HG03108 (cell line): Measurements from ENCODE around the gene AGPAT4.

Source experiments
- ATAC-seq: cut with Tn5 transposase; IDR thresholded peaks from one replicate; pipeline ENCODE4 v1.9.1; 2021; ENCODE audit warnings: moderate library complexity; ENCODE audit not compliant: unreplicated experiment

AGPAT4 gene

GRCh38 chr6:161290751-161291150, 16.9 kb upstream of the AGPAT4 start:
- ATAC-seq, result no peak

GRCh38 chr6:161284653-161285052, 10.8 kb upstream of the AGPAT4 start:
- ATAC-seq, result no peak

- ATAC-seq, result no peak
Observed at GRCh38 chr6:161281092-161281491, 7.2 kb upstream of the AGPAT4 start.

- ATAC-seq, result no peak
Observed at GRCh38 chr6:161279677-161280415, 6.0 kb upstream of the AGPAT4 start.

GRCh38 chr6:161276605-161277155, 2.8 kb upstream of the AGPAT4 start:
- ATAC-seq, result no peak

- ATAC-seq, result no peak
Observed at GRCh38 chr6:161274898-161275297, 1.0 kb upstream of the AGPAT4 start.

GRCh38 chr6:161274488-161274858, 612 bp upstream of the AGPAT4 start:
- ATAC-seq, result no peak

GRCh38 chr6:161273274-161273751, 548 bp downstream of the AGPAT4 start:
- ATAC-seq, result no peak

- ATAC-seq, result no peak
Observed at GRCh38 chr6:161272635-161273273, 1.1 kb downstream of the AGPAT4 start.

GRCh38 chr6:161271343-161272030, 2.4 kb downstream of the AGPAT4 start:
- ATAC-seq, result no peak

GRCh38 chr6:161270116-161270515, 3.7 kb downstream of the AGPAT4 start:
- ATAC-seq, result no peak

GRCh38 chr6:161269310-161269709, 4.6 kb downstream of the AGPAT4 start:
- no peak for ATAC-seq

- no peak for ATAC-seq
Observed at GRCh38 chr6:161268531-161269210, 5.2 kb downstream of the AGPAT4 start.

GRCh38 chr6:161266513-161267230, 7.2 kb downstream of the AGPAT4 start:
- no peak for ATAC-seq

GRCh38 chr6:161265975-161266374, 7.9 kb downstream of the AGPAT4 start:
- no peak for ATAC-seq

GRCh38 chr6:161265554-161265953, 8.3 kb downstream of the AGPAT4 start:
- no peak for ATAC-seq

- ATAC-seq, result no peak
Observed at GRCh38 chr6:161264181-161264580, 9.7 kb downstream of the AGPAT4 start.

GRCh38 chr6:161261816-161262215, 12.0 kb downstream of the AGPAT4 start:
- no peak for ATAC-seq

- no peak for ATAC-seq
Observed at GRCh38 chr6:161261325-161261724, 12.5 kb downstream of the AGPAT4 start.

- no peak for ATAC-seq
Observed at GRCh38 chr6:161259302-161259701, 14.6 kb downstream of the AGPAT4 start.
